NCI-H1048 (cell line): ENCODE measurements around the gene RAI14.
A peak's percentile ranks its signal among the peaks of the same experiment; 100 is the strongest.

ENCODE experiments used
- DNase-seq: peaks from one replicate; lab custom pipeline; 2025; lab: John Stamatoyannopoulos, UW

Gene RAI14

GRCh38 chr5:34656001-34656699, at the start of gene RAI14:
Gene RAI14, plus strand, starts transcription at chr5:34656328. Its CDS starts 30,592 bp downstream, at chr5:34686920.
- peak; percentile 20 for DNase-seq

- DNase-seq: no peak
These were observed 47.8 kb upstream of the RAI14 start for GRCh38 chr5:34608368-34608767.

GRCh38 chr5:34608859-34609648, 47.1 kb upstream of the RAI14 start:
- DNase-seq: no peak

- DNase-seq: no peak
These were observed 46.1 kb upstream of the RAI14 start for GRCh38 chr5:34609951-34610441.

GRCh38 chr5:34610546-34610945, 45.6 kb upstream of the RAI14 start:
- DNase-seq: no peak

- DNase-seq: no peak
These were observed 44.4 kb upstream of the RAI14 start for GRCh38 chr5:34611464-34612415.

GRCh38 chr5:34616651-34617050, 39.5 kb upstream of the RAI14 start:
- DNase-seq: no peak

- DNase-seq: no peak
These were observed 37.6 kb upstream of the RAI14 start for GRCh38 chr5:34618371-34619065.

GRCh38 chr5:34620185-34620584, 35.9 kb upstream of the RAI14 start:
- no peak for DNase-seq

- no peak for DNase-seq
These were observed 34.6 kb upstream of the RAI14 start for GRCh38 chr5:34621277-34622097.

GRCh38 chr5:34622098-34622400, 34.1 kb upstream of the RAI14 start:
- DNase-seq: no peak

- DNase-seq: no peak
These were observed 31.4 kb upstream of the RAI14 start for GRCh38 chr5:34624691-34625090.

- no peak for DNase-seq
These were observed 30.9 kb upstream of the RAI14 start for GRCh38 chr5:34625246-34625645.

- no peak for DNase-seq
These were observed 30.1 kb upstream of the RAI14 start for GRCh38 chr5:34626036-34626435.

GRCh38 chr5:34626751-34627150, 29.4 kb upstream of the RAI14 start:
- DNase-seq: no peak

- no peak for DNase-seq
These were observed 28.3 kb upstream of the RAI14 start for GRCh38 chr5:34627794-34628193.

GRCh38 chr5:34628373-34628772, 27.8 kb upstream of the RAI14 start:
- DNase-seq: no peak

GRCh38 chr5:34630596-34630995, 25.5 kb upstream of the RAI14 start:
- DNase-seq: no peak

GRCh38 chr5:34632807-34633422, 23.2 kb upstream of the RAI14 start:
- no peak for DNase-seq

- DNase-seq: no peak
These were observed 16.1 kb upstream of the RAI14 start for GRCh38 chr5:34639852-34640626.
